GM12878 (cell line): ENCODE measurements around the gene HIPK4.

Experiments
- CHD2 ChIP-seq: IDR thresholded peaks from 2 replicates; pipeline ENCODE4 v1.6.1; 2011; ENCODE audit warnings: low read depth, low read length, improper control_type of control experiment, borderline replicate concordance
- CTCF ChIP-seq, 3 experiments: IDR thresholded peaks in 2 of 3; conservative IDR thresholded peaks in 1 of 3; 2 replicates each; pipeline ENCODE4 v1.5.1; 2011; ENCODE audit warnings: low read depth in 3 of 3, low read length in 3 of 3, mild to moderate bottlenecking in 3 of 3, control low read depth in 2 of 3, moderate library complexity in 2 of 3, inconsistent platforms in 1 of 3, mixed read lengths in 1 of 3; ENCODE audit not compliant: control insufficient read depth in 2 of 3, insufficient read depth in 1 of 3; ENCODE audit errors: extremely low read depth in 1 of 3
- SREBF1 ChIP-seq: IDR thresholded peaks from 2 replicates; pipeline ENCODE4 v1.6.1; 2012; ENCODE audit warnings: mild to moderate bottlenecking, low read length

- TF ChIP-seq SREBF1 (no peak), CHD2 (no peak), CTCF (IDR thresholded peaks at IDR 0.05 in 2 of 3, conservative IDR thresholded peaks at IDR 0.05 in 1 of 3; ENCODE audit: control insufficient read depth in 2 of 3, extremely low read depth in 1 of 3, insufficient read depth in 1 of 3, low read depth in 3 of 3, low read length in 3 of 3) (no peak)
Observed at GRCh38 chr19:40431698-40432097, 41.7 kb upstream of the HIPK4 start.
